NCI-H146 treated with DMSO at 0.1 percent for 48 hours (cell line): ENCODE data around the gene MYO1D.

ENCODE experiments used
- DNase-seq: peaks from one replicate; lab custom pipeline; 2025; ENCODE audit not compliant: unreplicated experiment; lab: John Stamatoyannopoulos, UW

MYO1D gene

GRCh38 chr17:32784113-32784512 lies 92.8 kb downstream of the MYO1D start:
- no peak for DNase-seq

DNA sequence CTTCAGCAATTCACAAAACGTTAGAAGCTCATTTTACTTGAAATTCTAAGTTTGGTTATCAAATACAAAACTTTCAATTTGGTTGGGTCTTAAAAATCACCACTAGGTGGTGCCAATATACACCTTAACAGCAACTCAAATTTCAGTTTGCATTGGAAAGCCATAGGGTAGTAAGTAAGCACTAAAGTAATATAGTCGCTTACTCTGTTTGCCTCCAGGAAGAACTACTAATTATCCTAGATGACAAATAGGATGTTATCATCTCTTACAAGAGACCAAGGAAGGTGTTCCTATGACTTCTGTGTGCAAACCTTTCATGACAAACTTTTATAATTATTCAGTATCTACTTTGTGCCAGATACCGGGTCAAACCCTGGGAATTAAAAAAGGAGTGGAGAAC lies 93.3 kb downstream of the MYO1D start:
- peak; percentile 52 for DNase-seq

- no peak for DNase-seq
Measured at GRCh38 chr17:32780721-32781120, 96.2 kb downstream of the MYO1D start.

DNA sequence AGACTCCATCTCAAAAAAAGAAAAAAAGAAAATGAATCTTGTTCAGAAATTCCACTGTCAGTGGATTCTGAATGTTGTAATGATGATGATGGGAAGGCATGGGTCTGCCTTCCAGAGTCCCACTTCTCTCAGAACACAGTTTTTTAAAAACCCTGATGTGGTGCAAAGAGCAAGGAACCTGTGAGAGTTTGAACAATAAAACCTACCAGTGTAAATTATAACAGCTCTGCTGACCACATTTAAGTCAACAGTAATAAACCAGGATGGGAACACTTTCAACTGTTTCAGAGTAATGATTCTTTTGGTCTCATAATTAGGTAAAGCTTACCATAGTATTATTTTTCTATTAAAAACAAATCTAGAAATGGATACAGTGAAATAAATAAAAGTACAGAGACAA lies 99.0 kb downstream of the MYO1D start:
- DNase-seq, result no peak

- DNase-seq, result no peak
Measured at GRCh38 chr17:32777436-32777835, 99.5 kb downstream of the MYO1D start.

DNA sequence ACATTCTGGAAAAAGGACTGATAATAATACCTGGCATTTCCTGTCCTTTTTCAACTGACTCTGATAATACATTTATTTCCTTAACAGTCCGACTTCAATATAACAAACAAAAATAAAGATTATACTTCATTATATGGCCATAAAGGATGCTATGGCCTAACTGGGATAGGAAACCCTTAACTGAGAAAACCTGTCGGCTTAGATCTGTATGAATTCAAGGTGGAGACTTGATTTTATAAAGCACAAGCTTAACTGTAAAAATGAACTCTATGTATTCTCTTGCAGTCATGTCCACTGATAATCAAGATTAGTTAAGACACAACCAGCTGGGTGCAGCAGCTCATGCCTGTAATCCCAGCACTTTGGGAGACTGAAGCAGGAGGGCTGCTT lies 102.2 kb downstream of the MYO1D start:
- DNase-seq, result no peak

DNA sequence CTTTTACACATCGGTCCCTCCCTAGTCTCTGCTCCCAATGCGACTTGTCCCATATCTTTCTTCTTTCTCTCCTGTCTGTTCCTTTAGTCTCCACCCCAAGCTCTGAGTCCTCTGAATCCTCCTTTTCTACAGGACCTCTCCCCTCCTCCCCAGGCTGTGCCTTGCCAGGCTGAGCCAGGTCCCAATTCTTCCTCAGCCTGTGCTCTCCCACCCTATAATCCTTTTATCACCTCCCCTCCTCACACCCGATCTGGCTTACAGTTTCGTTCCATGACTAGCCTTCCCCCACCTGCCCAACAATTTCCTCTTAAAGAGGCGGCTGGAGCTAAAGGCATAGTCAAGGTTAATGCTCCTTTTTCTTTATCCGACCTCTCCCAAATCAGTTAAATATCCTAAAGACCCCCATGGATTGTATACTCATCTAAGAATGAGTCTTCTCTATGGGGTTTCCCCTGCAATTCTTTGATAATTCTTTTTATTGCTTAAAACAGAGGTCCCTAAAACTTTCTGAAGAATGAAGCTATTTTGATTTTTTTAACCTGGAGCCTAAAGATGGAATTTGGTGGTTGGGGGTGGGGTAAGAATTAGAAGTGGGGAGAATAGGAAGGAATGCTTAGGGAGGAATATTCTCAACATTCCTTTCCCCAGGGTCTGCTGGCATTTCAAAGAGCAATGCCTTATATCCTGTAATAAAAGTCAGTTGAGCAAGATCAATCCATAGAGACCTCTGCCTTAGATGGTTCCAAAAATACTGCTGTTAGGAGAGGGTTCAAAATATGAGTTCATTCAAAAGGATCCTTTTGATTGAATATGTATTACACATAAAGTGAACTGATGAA lies 102.8 kb downstream of the MYO1D start:
- no peak for DNase-seq

DNA sequence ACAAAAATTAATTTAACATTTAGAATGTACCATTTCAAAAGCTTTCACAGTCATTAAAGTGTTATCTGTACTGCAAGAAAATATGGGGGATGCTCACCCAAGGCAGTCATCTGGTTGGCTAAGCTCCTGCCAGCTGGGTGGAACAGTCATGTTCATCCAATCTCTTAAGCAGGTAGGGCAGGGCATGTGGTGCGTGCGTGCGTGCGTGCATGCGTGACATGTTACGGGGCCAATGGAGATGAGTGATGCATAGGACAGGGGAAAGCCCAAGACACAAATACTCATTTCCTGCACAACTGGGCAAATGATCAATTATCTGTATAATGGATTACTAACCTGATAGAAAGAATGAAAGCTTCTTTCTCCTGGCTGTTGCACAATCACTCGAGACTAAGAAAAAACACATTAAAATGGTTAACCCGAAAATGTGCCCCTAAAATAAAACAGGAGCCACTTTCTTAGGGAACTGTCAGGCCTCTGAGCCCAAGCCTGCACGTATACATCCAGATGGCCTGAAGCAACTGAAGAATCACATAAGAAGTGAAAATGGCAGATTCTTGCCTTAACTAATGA lies 104.4 kb downstream of the MYO1D start:
- DNase-seq, result no peak

DNA sequence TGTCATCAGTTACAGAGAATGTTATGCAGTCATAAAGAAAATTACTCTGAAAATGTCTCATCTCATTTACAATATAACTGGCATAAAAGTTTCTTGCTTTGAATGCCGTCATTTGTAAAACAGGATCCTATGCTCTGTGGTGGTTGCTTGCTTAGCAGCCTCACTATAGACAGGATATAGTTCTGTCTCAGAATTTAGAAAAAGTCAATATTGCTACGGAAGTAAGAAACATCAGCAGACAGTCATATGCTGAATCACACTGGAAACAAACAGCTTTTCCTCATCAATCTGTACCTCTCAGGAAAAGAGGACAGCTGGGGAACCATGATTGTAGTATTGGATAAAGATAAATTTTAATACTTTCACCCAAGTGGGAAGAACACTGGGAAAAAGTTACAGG lies 105.5 kb downstream of the MYO1D start:
- DNase-seq, result no peak

- DNase-seq, result no peak
Measured at GRCh38 chr17:32769846-32770245, 107.1 kb downstream of the MYO1D start.

- no peak for DNase-seq
Measured at GRCh38 chr17:32763855-32764439, 113.0 kb downstream of the MYO1D start.

GRCh38 chr17:32759476-32759875 lies 117.4 kb downstream of the MYO1D start:
- DNase-seq, result no peak

DNA sequence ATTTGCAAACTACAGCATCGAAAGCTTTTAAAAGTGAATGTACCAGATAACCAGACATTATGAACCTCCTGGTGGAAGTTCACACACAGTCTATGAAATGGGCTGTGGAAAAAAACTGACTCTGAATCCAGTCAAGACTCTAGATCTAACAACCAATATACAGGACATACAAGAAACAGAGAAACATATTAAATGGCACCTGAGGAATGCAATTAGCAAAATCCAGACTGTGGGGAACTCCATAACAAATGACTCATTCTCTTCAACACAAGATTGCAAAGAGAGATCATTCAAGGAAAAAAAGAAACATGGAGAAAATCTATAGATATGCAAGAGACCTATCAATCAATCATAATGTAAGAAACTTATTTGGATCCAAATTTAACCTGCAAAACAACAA lies 119.0 kb downstream of the MYO1D start:
- DNase-seq, result no peak

DNA sequence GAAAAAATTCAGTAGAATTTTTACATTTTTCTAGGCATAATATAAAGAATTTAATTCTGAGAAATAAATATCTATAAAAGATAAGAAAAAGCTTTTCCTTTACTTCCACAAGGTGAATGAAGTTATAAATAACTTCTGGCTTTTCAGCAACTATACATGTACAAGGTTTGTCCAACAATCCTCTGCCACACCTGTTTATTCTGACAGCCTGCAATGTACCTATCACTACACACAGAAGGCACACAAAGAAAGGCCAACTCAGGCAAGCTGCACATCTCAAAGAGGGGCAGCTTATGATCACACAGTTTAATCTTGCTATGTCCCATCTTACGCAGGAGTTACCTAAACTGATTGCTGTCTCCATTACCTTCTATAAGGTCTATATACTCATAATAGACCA lies 120.2 kb downstream of the MYO1D start:
- DNase-seq, result no peak

DNA sequence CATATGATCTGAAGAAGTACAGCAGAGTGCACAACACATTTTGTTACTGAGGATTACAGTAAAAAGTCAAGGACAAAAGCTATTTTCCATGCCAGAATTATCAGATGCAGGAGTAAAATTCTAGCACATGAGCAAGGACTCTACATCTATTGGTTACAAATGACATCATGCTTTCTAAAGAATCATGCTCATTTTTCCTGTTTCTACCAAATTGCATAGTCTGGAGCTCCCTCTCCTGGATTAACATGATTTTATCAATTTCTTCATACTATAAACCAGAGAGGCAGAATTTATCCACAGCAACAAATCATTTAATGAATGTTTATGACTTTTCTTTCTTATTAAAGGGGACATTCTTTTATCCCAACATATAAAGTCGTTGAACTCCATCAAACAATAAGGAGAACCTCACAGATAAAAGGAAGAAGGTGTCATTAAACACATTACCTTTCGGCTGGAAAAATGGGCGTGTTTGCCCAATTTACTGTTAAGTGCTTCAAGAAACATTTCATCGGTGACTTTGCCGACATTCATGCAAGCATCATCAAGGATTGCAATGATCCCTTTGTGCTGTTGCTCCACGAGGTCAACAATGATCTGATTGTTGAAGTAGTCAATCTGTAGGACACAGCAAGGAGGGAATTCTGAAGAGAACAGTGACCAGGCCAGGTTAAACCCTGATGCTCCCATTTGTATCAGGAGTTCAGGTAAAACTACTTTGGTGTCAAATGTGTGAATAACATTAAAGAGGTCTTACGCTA lies 121.7 kb downstream of the MYO1D start:
- peak; percentile 47 for DNase-seq

- no peak for DNase-seq
Measured at GRCh38 chr17:32752934-32753333, 124.0 kb downstream of the MYO1D start.

DNA sequence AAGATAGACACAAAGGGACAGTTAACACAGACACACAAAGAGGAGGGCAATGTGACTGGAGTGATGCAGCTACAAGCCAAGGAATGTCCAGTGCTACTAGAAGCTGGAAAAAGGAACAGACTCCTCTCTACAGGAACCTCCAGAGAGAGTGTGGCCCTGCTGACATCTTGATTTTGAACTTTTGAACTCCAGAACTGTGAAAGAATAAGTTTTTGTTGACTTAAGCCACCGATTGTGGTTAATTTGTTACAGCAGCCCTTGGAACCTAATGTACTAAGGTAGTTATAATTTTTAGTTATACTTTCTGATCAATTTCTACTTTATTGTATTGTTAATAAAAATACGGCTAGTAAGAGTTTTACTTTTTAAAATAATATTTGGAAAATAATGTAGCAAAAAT lies 129.1 kb downstream of the MYO1D start:
- no peak for DNase-seq

DNA sequence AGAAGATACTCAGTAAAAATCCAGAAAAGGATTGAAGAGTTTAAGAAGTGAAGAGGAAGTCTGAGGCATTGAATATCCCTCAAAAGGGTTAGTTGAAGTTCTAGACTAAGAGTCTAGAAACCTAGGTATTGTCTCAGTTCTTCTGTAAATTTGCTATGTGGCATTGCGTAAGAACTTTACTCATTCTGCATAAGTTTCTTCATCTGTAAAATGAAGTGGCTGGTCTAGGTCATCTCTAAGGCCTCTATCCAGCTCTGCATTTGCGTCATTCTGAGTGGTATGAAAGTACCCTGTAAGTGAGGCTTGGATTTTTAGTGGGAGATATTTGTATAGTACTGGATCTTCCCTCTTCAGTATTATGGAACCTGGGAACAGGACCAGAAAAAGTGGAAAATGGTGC lies 130.2 kb downstream of the MYO1D start:
- no peak for DNase-seq

DNA sequence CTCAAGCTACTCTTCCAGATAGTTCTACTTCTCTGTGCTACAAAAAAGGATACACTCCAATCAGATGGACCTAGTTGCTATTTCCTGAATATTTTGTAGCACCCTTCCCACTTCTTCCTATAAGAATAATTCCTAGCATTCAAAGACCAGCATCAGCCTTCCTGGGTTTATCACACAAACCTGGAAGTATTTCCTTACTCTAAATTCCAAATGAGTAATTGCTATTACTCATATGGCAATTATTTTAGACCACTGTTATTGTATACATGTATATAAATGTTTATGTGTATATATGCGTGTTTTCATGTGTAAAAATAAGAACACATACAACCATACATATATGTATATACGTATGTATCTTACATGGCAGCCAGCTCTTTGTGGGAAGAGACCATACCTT lies 130.6 kb downstream of the MYO1D start:
- no peak for DNase-seq

DNA sequence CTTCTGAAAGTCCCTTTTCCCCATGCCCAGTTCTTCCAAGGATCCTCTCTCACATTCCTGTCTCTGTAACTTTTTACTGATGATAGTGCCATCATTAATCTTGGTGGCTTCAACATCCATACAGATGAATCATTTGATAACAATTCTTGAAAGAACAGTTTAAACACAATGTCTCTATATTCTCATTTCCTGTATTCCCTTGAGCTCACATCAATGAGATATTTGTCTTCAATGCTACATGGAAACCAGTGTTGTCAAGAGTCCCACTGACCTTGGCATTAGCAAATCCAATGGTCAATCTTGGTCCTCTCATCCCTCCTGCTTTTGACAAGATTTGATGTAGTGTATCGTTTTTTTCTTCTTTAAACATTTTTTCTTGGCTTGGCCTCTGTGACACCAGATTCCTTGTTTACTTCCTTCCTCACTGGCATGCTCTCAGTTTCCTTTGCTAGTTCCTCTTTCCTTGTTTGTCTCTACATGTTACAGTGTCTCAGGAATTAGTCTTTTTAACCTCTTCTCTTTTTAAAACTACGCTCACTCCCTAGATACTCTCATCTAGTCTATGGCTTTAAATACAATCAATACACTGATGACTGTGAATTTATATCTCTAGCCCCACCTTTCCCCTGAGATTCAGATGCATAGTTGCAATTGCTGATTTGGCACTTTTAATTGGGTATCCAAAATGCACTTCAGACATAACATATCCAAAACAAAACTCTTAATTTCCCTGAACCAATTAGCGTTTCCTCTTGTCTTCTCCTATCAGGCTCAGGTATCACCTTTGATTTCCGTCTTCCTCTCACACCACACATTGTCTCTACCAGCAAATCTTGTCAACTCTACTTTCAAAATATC lies 134.0 kb downstream of the MYO1D start:
- DNase-seq, result no peak

- no peak for DNase-seq
Measured at GRCh38 chr17:32741381-32741780, 135.5 kb downstream of the MYO1D start.
